ENCODE measurements around the gene DMRT1.
"Not testable (repeated sequence)": the region's sequence is repeated elsewhere in the genome, so short reads cannot be mapped to it uniquely, and the experiment has no call there.

Gene DMRT1

GRCh38 chr9:903886-904285 is 62.4 kb downstream of the DMRT1 start:
- Histone ChIP-seq H3K27me3 (ENCODE audit: control insufficient read depth, insufficient read depth, low read length) (peaks cover 20% of the 10 kb centered on the region), H3K4me2 (ENCODE audit: low read length) (no peak overlapping the region), H3K4me1 (ENCODE audit: control insufficient read depth, insufficient read depth, low read length) (no peaks in the 10 kb centered on the region), H3K9ac (ENCODE audit: low read depth, low read length) (no peak overlapping the region), H3K9me3 (replicated peaks; ENCODE audit: low read length) (no peaks in the 10 kb centered on the region), H3K4me3 (ENCODE audit: low read length) (no peak overlapping the region), H3K36me3 (ENCODE audit: insufficient read depth, low read length) (no peaks in the 10 kb centered on the region)

DNA sequence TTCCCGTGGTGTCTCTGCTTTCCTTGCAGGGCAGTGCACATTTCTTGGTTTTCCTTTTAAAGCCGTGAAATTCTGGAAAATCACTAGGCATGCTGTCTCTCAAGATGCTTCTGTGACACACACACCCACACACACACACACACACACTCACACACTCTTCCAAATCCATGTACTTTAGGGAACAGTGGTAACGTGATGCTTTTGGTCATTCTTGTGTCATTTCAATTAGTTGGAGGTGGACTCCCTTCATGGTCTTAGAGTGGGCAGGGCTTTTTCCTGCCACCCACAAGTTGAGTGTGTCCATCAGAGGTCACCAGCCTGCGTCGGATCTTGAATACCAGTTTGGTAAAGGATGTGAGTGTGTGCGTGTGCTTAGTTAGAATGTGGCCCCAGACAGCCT is 64.4 kb downstream of the DMRT1 start:
- H3K36me3 ChIP-seq (ENCODE audit: insufficient read depth, low read length) = no peaks in the 10 kb centered on the region
- no peak overlapping the region for H3K4me2 ChIP-seq (ENCODE audit: low read length)
- no peak overlapping the region for H3K4me3 ChIP-seq (ENCODE audit: low read length)
- H3K27me3 ChIP-seq (ENCODE audit: control insufficient read depth, insufficient read depth, low read length) = peaks cover 21% of the 10 kb centered on the region
- H3K9ac ChIP-seq (ENCODE audit: low read depth, low read length) = no peak overlapping the region
- H3K9me3 ChIP-seq (replicated peaks; ENCODE audit: low read length) = no peaks in the 10 kb centered on the region
- H3K4me1 ChIP-seq (ENCODE audit: control insufficient read depth, insufficient read depth, low read length) = no peaks in the 10 kb centered on the region

- no peaks in the 10 kb centered on the region for H3K9me3 ChIP-seq (replicated peaks; ENCODE audit: low read length)
- no peak overlapping the region for H3K4me2 ChIP-seq (ENCODE audit: low read length)
- H3K36me3 ChIP-seq (ENCODE audit: insufficient read depth, low read length) = no peaks in the 10 kb centered on the region
- peaks cover 24% of the 10 kb centered on the region for H3K27me3 ChIP-seq (ENCODE audit: control insufficient read depth, insufficient read depth, low read length)
- no peak overlapping the region for H3K4me3 ChIP-seq (ENCODE audit: low read length)
- H3K9ac ChIP-seq (ENCODE audit: low read depth, low read length) = no peak overlapping the region
- H3K4me1 ChIP-seq (ENCODE audit: control insufficient read depth, insufficient read depth, low read length) = no peaks in the 10 kb centered on the region
Measured at GRCh38 chr9:908536-909205, 67.2 kb downstream of the DMRT1 start.

- H3K27me3 ChIP-seq (ENCODE audit: control insufficient read depth, insufficient read depth, low read length) = peaks cover 19% of the 10 kb centered on the region
Measured at GRCh38 chr9:911005-911404, 69.5 kb downstream of the DMRT1 start.

GRCh38 chr9:912776-913175 is 71.3 kb downstream of the DMRT1 start:
- H3K9me3 ChIP-seq (replicated peaks; ENCODE audit: low read length) = no peaks in the 10 kb centered on the region
- H3K36me3 ChIP-seq (ENCODE audit: insufficient read depth, low read length) = no peaks in the 10 kb centered on the region
- no peaks in the 10 kb centered on the region for H3K4me1 ChIP-seq (ENCODE audit: control insufficient read depth, insufficient read depth, low read length)
- H3K27me3 ChIP-seq (ENCODE audit: control insufficient read depth, insufficient read depth, low read length) = peaks cover 17% of the 10 kb centered on the region
- H3K4me2 ChIP-seq (ENCODE audit: low read length) = no peak overlapping the region
- H3K9ac ChIP-seq (ENCODE audit: low read depth, low read length) = no peak overlapping the region
- H3K4me3 ChIP-seq (ENCODE audit: low read length) = no peak overlapping the region

More at GRCh38 chr9:911005-911404, 69.5 kb downstream of the DMRT1 start:
- no peaks in the 10 kb centered on the region for H3K36me3 ChIP-seq (ENCODE audit: insufficient read depth, low read length)
- H3K4me2 ChIP-seq (ENCODE audit: low read length) = no peak overlapping the region
- no peaks in the 10 kb centered on the region for H3K4me1 ChIP-seq (ENCODE audit: control insufficient read depth, insufficient read depth, low read length)
- no peak overlapping the region for H3K4me3 ChIP-seq (ENCODE audit: low read length)
- H3K9me3 ChIP-seq (replicated peaks; ENCODE audit: low read length) = no peaks in the 10 kb centered on the region
- no peak overlapping the region for H3K9ac ChIP-seq (ENCODE audit: low read depth, low read length)

DNA sequence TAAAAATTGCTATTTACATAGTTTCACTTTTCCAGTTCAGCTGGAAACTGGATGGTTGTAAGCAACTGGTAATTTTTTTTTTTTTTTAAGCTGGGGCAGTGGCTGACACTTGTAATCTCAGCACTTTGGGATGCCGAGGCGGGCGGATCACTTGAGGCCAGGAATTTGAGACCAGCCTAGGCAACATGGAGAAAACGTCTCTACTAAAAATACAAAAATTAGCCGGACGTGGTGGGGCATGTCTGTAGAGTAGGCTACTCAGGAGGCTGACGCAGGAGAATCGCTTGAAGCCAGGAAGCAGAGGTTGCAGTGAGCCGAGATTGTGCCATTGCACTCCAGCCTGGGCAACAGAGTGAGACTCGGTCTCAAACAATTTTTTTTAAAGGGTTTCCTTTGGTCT is 72.0 kb downstream of the DMRT1 start:
- H3K36me3 ChIP-seq (ENCODE audit: insufficient read depth, low read length); H3K4me2 ChIP-seq (ENCODE audit: low read length); H3K4me3 ChIP-seq (ENCODE audit: low read length); H3K9me3 ChIP-seq (replicated peaks; ENCODE audit: low read length); H3K4me1 ChIP-seq (ENCODE audit: control insufficient read depth, insufficient read depth, low read length); H3K9ac ChIP-seq (ENCODE audit: low read depth, low read length): not testable (repeated sequence)
- peaks cover 18% of the 10 kb centered on the region for H3K27me3 ChIP-seq (ENCODE audit: control insufficient read depth, insufficient read depth, low read length)

GRCh38 chr9:917730-918129 is 76.2 kb downstream of the DMRT1 start:
- no peaks in the 10 kb centered on the region for H3K36me3 ChIP-seq (ENCODE audit: insufficient read depth, low read length)
- no peaks in the 10 kb centered on the region for H3K4me1 ChIP-seq (ENCODE audit: control insufficient read depth, insufficient read depth, low read length)
- no peak overlapping the region for H3K9ac ChIP-seq (ENCODE audit: low read depth, low read length)
- H3K9me3 ChIP-seq (replicated peaks; ENCODE audit: low read length) = no peaks in the 10 kb centered on the region
- H3K4me3 ChIP-seq (ENCODE audit: low read length) = no peak overlapping the region
- H3K4me2 ChIP-seq (ENCODE audit: low read length) = no peak overlapping the region
- peaks cover 15% of the 10 kb centered on the region for H3K27me3 ChIP-seq (ENCODE audit: control insufficient read depth, insufficient read depth, low read length)

GRCh38 chr9:920927-921326 is 79.4 kb downstream of the DMRT1 start:
- H3K9me3 ChIP-seq (replicated peaks; ENCODE audit: low read length) = no peaks in the 10 kb centered on the region
- H3K36me3 ChIP-seq (ENCODE audit: insufficient read depth, low read length) = no peaks in the 10 kb centered on the region
- H3K4me3 ChIP-seq (ENCODE audit: low read length) = no peak overlapping the region
- no peaks in the 10 kb centered on the region for H3K4me1 ChIP-seq (ENCODE audit: control insufficient read depth, insufficient read depth, low read length)
- peaks cover 15% of the 10 kb centered on the region for H3K27me3 ChIP-seq (ENCODE audit: control insufficient read depth, insufficient read depth, low read length)
- H3K4me2 ChIP-seq (ENCODE audit: low read length) = no peak overlapping the region
- H3K9ac ChIP-seq (ENCODE audit: low read depth, low read length) = no peak overlapping the region

DNA sequence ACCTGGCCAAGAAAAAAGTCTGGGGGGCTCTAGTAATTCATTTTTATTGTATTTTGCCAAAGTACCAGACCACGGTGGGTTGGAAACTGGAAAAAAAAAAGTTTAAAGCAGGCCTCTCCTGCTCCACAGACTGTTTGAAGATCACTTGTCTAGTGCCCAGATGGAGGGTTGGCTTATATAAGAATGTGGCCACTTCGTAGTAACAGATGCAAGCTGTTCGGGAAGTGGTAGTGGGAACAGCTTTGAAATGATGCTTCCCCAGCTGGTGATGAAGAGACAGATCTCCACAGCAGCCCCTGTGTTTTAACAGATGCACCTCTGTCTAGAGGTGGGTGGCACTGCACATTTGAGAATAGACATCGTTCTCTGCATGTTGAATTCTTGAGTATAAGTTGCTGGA is 80.7 kb downstream of the DMRT1 start:
- no peaks in the 10 kb centered on the region for H3K36me3 ChIP-seq (ENCODE audit: insufficient read depth, low read length)
- no peak overlapping the region for H3K4me3 ChIP-seq (ENCODE audit: low read length)
- no peak overlapping the region for H3K4me2 ChIP-seq (ENCODE audit: low read length)
- no peaks in the 10 kb centered on the region for H3K9me3 ChIP-seq (replicated peaks; ENCODE audit: low read length)
- H3K27me3 ChIP-seq (ENCODE audit: control insufficient read depth, insufficient read depth, low read length) = peaks cover 12% of the 10 kb centered on the region
- no peak overlapping the region for H3K9ac ChIP-seq (ENCODE audit: low read depth, low read length)
- H3K4me1 ChIP-seq (ENCODE audit: control insufficient read depth, insufficient read depth, low read length) = no peaks in the 10 kb centered on the region

GRCh38 chr9:922731-923130 is 81.2 kb downstream of the DMRT1 start:
- no peak overlapping the region for H3K9ac ChIP-seq (ENCODE audit: low read depth, low read length)
- H3K4me1 ChIP-seq (ENCODE audit: control insufficient read depth, insufficient read depth, low read length) = no peaks in the 10 kb centered on the region
- H3K36me3 ChIP-seq (ENCODE audit: insufficient read depth, low read length) = no peaks in the 10 kb centered on the region
- H3K27me3 ChIP-seq (ENCODE audit: control insufficient read depth, insufficient read depth, low read length) = peaks cover 7% of the 10 kb centered on the region
- H3K4me2 ChIP-seq (ENCODE audit: low read length) = no peak overlapping the region
- H3K4me3 ChIP-seq (ENCODE audit: low read length) = no peak overlapping the region
- H3K9me3 ChIP-seq (replicated peaks; ENCODE audit: low read length) = no peaks in the 10 kb centered on the region

- no peak overlapping the region for H3K4me2 ChIP-seq (ENCODE audit: low read length)
- no peak overlapping the region for H3K4me3 ChIP-seq (ENCODE audit: low read length)
- no peaks in the 10 kb centered on the region for H3K36me3 ChIP-seq (ENCODE audit: insufficient read depth, low read length)
- H3K27me3 ChIP-seq (ENCODE audit: control insufficient read depth, insufficient read depth, low read length) = peaks cover 4% of the 10 kb centered on the region
- no peaks in the 10 kb centered on the region for H3K4me1 ChIP-seq (ENCODE audit: control insufficient read depth, insufficient read depth, low read length)
- no peaks in the 10 kb centered on the region for H3K9me3 ChIP-seq (replicated peaks; ENCODE audit: low read length)
- H3K9ac ChIP-seq (ENCODE audit: low read depth, low read length) = no peak overlapping the region
Measured at GRCh38 chr9:926976-927375, 85.5 kb downstream of the DMRT1 start.

- Histone ChIP-seq H3K27me3 (ENCODE audit: control insufficient read depth, insufficient read depth, low read length) (peaks cover 6% of the 10 kb centered on the region), H3K4me1 (ENCODE audit: control insufficient read depth, insufficient read depth, low read length) (no peaks in the 10 kb centered on the region), H3K36me3 (ENCODE audit: insufficient read depth, low read length) (no peaks in the 10 kb centered on the region), H3K4me3 (ENCODE audit: low read length) (no peak overlapping the region), H3K9ac (ENCODE audit: low read depth, low read length) (no peak overlapping the region), H3K9me3 (replicated peaks; ENCODE audit: low read length) (no peaks in the 10 kb centered on the region), H3K4me2 (ENCODE audit: low read length) (no peak overlapping the region)
Measured at GRCh38 chr9:928363-929042, 87.0 kb downstream of the DMRT1 start.
